Stimulated activated CD8-positive, alpha-beta memory T cell treated with anti-CD3 and anti-CD28 coated beads, Interleukin-2, amount 100 ng/mL, for 48 hours (primary cell): ENCODE results near the gene HCFC1.

Experiments
- DNase-seq, 2 donors: peaks; one replicate each; pipeline ENCODE4 v3.0.0-alpha.2; 2020; ENCODE audit warnings: low read depth in 2 of 2

Gene HCFC1

GRCh38 chrX:153925739-153926551 lies 45.7 kb downstream of the HCFC1 start, which contains the start of gene ARHGAP4:
ARHGAP4 (minus strand) TSS chrX:153926264; CDS start chrX:153926202, 62 bp downstream.
- DNase-seq: peak; percentile 46 to 57

GRCh38 chrX:153925387-153925738 lies 46.3 kb downstream of the HCFC1 start:
- DNase-seq: no peak

GRCh38 chrX:153924149-153924861 lies 47.3 kb downstream of the HCFC1 start:
- DNase-seq: no peak

- DNase-seq: no peak
These were observed 48.4 kb downstream of the HCFC1 start for GRCh38 chrX:153922932-153923857.

GRCh38 chrX:153921511-153922446 lies 49.8 kb downstream of the HCFC1 start:
- DNase-seq: no peak

- DNase-seq: no peak
These were observed 50.5 kb downstream of the HCFC1 start for GRCh38 chrX:153921070-153921469.

- no peak for DNase-seq
These were observed 51.1 kb downstream of the HCFC1 start for GRCh38 chrX:153920546-153920945.

- no peak for DNase-seq
These were observed 52.3 kb downstream of the HCFC1 start for GRCh38 chrX:153919281-153919680.

GRCh38 chrX:153917869-153918268 lies 53.7 kb downstream of the HCFC1 start:
- DNase-seq: no peak

- no peak for DNase-seq
These were observed 57.9 kb downstream of the HCFC1 start for GRCh38 chrX:153913701-153914100.

- no peak for DNase-seq
These were observed 58.4 kb downstream of the HCFC1 start for GRCh38 chrX:153913211-153913610.

- no peak for DNase-seq
These were observed 59.8 kb downstream of the HCFC1 start for GRCh38 chrX:153911798-153912197.

- DNase-seq: no peak
These were observed 61.2 kb downstream of the HCFC1 start for GRCh38 chrX:153910446-153910845.

- DNase-seq: no peak
These were observed 61.6 kb downstream of the HCFC1 start for GRCh38 chrX:153909980-153910360.

- DNase-seq: no peak
These were observed 62.3 kb downstream of the HCFC1 start for GRCh38 chrX:153909024-153909979.

- DNase-seq: no peak
These were observed 63.3 kb downstream of the HCFC1 start for GRCh38 chrX:153908219-153908860.

- no peak for DNase-seq
These were observed 64.2 kb downstream of the HCFC1 start for GRCh38 chrX:153907456-153907855.

GRCh38 chrX:153906126-153906917 lies 65.3 kb downstream of the HCFC1 start:
- DNase-seq: no peak
